H1 (cell line): ENCODE results near the gene PSORS1C2. TPM values are rescaled to one million over a fixed set of nuclear protein-coding genes. Genes with fewer than 3 reads are reported as not detected.

Experiments
- CTCF ChIA-PET: fragments of 300-600 bp; sonication (Branson Sonifier 250); formaldehyde crosslinking; loops from one replicate; lab custom pipeline; 2021; ENCODE audit not compliant: partially characterized antibody; lab: Charles Lee
- POLR2A ChIA-PET: fragments of 300-600 bp; sonication (Branson Sonifier 250); formaldehyde crosslinking; loops from one replicate; lab custom pipeline; 2021; ENCODE audit warnings: inconsistent platforms; ENCODE audit not compliant: partially characterized antibody; lab: Charles Lee
- DNase-seq, 2 experiments: peaks; one replicate each; pipeline versions ENCODE4 v3.0.0 to v3.0.0-alpha.2; 2010 to 2022; ENCODE audit warnings: low spot score in 2 of 2, low read depth in 1 of 2, mixed read lengths in 1 of 2
- FAIRE-seq: peaks from 2 replicates; lab custom pipeline; 2011; peaks lifted over from hg19 to GRCh38; lab: Jason Lieb, UNC
- H2AFZ ChIP-seq: 2 replicates; pipeline ENCODE4 v1.8.1; 2012; ENCODE audit warnings: low read length, inconsistent platforms
- H2AK5ac ChIP-seq: 2 replicates; pipeline ENCODE4 v1.6.1; 2013; ENCODE audit warnings: low read depth, low read length
- H2BK120ac ChIP-seq: replicated peaks from 2 replicates; pipeline ENCODE3; 2013; ENCODE audit warnings: low read depth, low read length, inconsistent platforms
- H2BK12ac ChIP-seq: 2 replicates; pipeline ENCODE4 v1.6.1; 2013; ENCODE audit warnings: low read depth, low read length
- H2BK15ac ChIP-seq: 2 replicates; pipeline ENCODE4 v1.6.1; 2013; ENCODE audit warnings: low read length
- H2BK20ac ChIP-seq: 2 replicates; pipeline ENCODE4 v1.6.1; 2013; ENCODE audit warnings: low read length
- H2BK5ac ChIP-seq: 2 replicates; pipeline ENCODE4 v1.6.1; 2013; ENCODE audit warnings: low read depth, low read length
- H3K14ac ChIP-seq: 2 replicates; pipeline ENCODE4 v1.6.1; 2013; ENCODE audit warnings: inconsistent platforms; ENCODE audit not compliant: insufficient read length
- H3K18ac ChIP-seq: 2 replicates; pipeline ENCODE4 v1.6.1; 2013; ENCODE audit warnings: low read length; ENCODE audit errors: extremely low read depth
- H3K23ac ChIP-seq: 2 replicates; pipeline ENCODE4 v1.6.1; 2013; ENCODE audit warnings: inconsistent platforms; ENCODE audit not compliant: insufficient read length
- H3K23me2 ChIP-seq: 2 replicates; pipeline ENCODE4 v1.6.1; 2013; ENCODE audit warnings: low read depth, low read length
- H3K27ac ChIP-seq: 2 replicates; pipeline ENCODE4 v1.6.1; 2011; ENCODE audit warnings: low read depth, low read length, inconsistent platforms
- H3K27me3 ChIP-seq, 4 experiments: replicated peaks in 1 of 4; 1 replicate in 1 of 4; 2 replicates in 3 of 4; pipeline versions ENCODE4 v1.6.1 to v1.8.1; 2011 to 2013; ENCODE audit warnings: low read length in 3 of 4, mild to moderate bottlenecking in 3 of 4, inconsistent platforms in 2 of 4, mixed read lengths in 2 of 4, moderate library complexity in 1 of 4; ENCODE audit not compliant: control insufficient read depth in 3 of 4, insufficient read depth in 3 of 4; ENCODE audit errors: extremely low read depth in 1 of 4
- H3K36me3 ChIP-seq, 4 experiments: 2 replicates each; pipeline versions ENCODE4 v1.6.1 to v1.8.1; 2011 to 2013; ENCODE audit warnings: mild to moderate bottlenecking in 4 of 4, low read length in 3 of 4, moderate library complexity in 2 of 4, control low read depth in 1 of 4, inconsistent platforms in 1 of 4; ENCODE audit not compliant: insufficient read depth in 4 of 4, control insufficient read depth in 2 of 4
- H3K4ac ChIP-seq: replicated peaks from 2 replicates; pipeline ENCODE3; 2013; ENCODE audit warnings: low read length, low read depth, mixed read lengths, inconsistent platforms; ENCODE audit not compliant: insufficient read length
- H3K4me1 ChIP-seq, 4 experiments: replicated peaks in 1 of 4; 1 replicate in 1 of 4; 2 replicates in 3 of 4; pipeline versions ENCODE4 v1.6.1 to v1.8.1; 2011 to 2013; ENCODE audit warnings: low read length in 3 of 4, inconsistent platforms in 2 of 4, mixed read lengths in 1 of 4; ENCODE audit not compliant: insufficient read depth in 4 of 4, control insufficient read depth in 3 of 4
- H3K4me2 ChIP-seq, 2 experiments: 2 replicates each; pipeline versions ENCODE4 v1.6.1 to v1.8.1; 2011 to 2013; ENCODE audit warnings: low read depth in 2 of 2, low read length in 2 of 2, control low read depth in 1 of 2, inconsistent platforms in 1 of 2, mild to moderate bottlenecking in 1 of 2; ENCODE audit not compliant: insufficient read depth in 1 of 2
- H3K4me3 ChIP-seq, 4 experiments: fragments of 200-600, 300-600 bp in 1 of 4; sonication (generic), shearing (Covaris generic), sonication (Bioruptor Twin) in 1 of 4; 2 replicates each; pipeline versions ENCODE4 v1.5.1 to v1.8.1; 2011 to 2016; ENCODE audit warnings: low read length in 4 of 4, low read depth in 3 of 4, control low read depth in 2 of 4, inconsistent platforms in 2 of 4, mild to moderate bottlenecking in 2 of 4, mixed read lengths in 1 of 4, moderate library complexity in 1 of 4; ENCODE audit not compliant: insufficient read depth in 2 of 4; ENCODE audit errors: extremely low read depth in 1 of 4
- H3K56ac ChIP-seq: replicated peaks from 2 replicates; pipeline ENCODE3; 2013; ENCODE audit warnings: low read depth, mild to moderate bottlenecking, mixed read lengths, low read length, inconsistent platforms; ENCODE audit not compliant: insufficient read length
- H3K79me1 ChIP-seq: 2 replicates; pipeline ENCODE4 v1.6.1; 2013; ENCODE audit warnings: low read depth, low read length, control low read depth
- H3K79me2 ChIP-seq, 2 experiments: 2 replicates each; pipeline versions ENCODE4 v1.6.1 to v1.8.1; 2012 to 2013; ENCODE audit warnings: low read length in 2 of 2, mild to moderate bottlenecking in 2 of 2, inconsistent platforms in 1 of 2; ENCODE audit not compliant: insufficient read depth in 2 of 2, control insufficient read depth in 1 of 2
- H3K9ac ChIP-seq, 4 experiments: replicated peaks in 1 of 4; 1 replicate in 1 of 4; 2 replicates in 3 of 4; pipeline versions ENCODE4 v1.6.1 to v1.8.1; 2011 to 2013; ENCODE audit warnings: low read depth in 3 of 4, low read length in 3 of 4, control low read depth in 2 of 4, mild to moderate bottlenecking in 2 of 4, moderate library complexity in 2 of 4, inconsistent platforms in 1 of 4; ENCODE audit errors: extremely low read depth in 1 of 4
- H3K9me3 ChIP-seq, 2 experiments: 2 replicates each; pipeline versions ENCODE4 v1.6.1 to v1.8.1; 2012 to 2013; ENCODE audit warnings: mild to moderate bottlenecking in 2 of 2, moderate library complexity in 2 of 2, control low read depth in 1 of 2, inconsistent platforms in 1 of 2, low read depth in 1 of 2, low read length in 1 of 2, mixed read lengths in 1 of 2; ENCODE audit not compliant: insufficient read depth in 2 of 2
- H4K20me1 ChIP-seq, 2 experiments: replicated peaks in 1 of 2; 2 replicates each; pipeline versions ENCODE3 to v1.8.1; 2011 to 2013; ENCODE audit warnings: inconsistent platforms in 2 of 2, low read length in 2 of 2, mild to moderate bottlenecking in 1 of 2; ENCODE audit not compliant: insufficient read depth in 2 of 2, control insufficient read depth in 1 of 2
- H4K5ac ChIP-seq: 2 replicates; pipeline ENCODE4 v1.6.1; 2013; ENCODE audit warnings: low read length, low read depth, mixed read lengths, inconsistent platforms; ENCODE audit not compliant: insufficient read length
- H4K8ac ChIP-seq: 2 replicates; pipeline ENCODE4 v1.8.0; 2013; ENCODE audit warnings: mild to moderate bottlenecking, moderate library complexity, low read length, inconsistent platforms; ENCODE audit not compliant: insufficient read depth; ENCODE audit errors: extremely low read depth
- H4K91ac ChIP-seq: replicated peaks from 2 replicates; pipeline ENCODE3; 2013; ENCODE audit warnings: low read length, mixed read lengths, inconsistent platforms; ENCODE audit not compliant: insufficient read length
- JUN ChIP-seq: IDR thresholded peaks from 2 replicates; pipeline ENCODE4 v1.6.1; 2011; ENCODE audit warnings: low read depth, mild to moderate bottlenecking, improper control_type of control experiment, low read length
- SAP30 ChIP-seq: fragments of 300-600 bp; sonication (generic); IDR thresholded peaks from 2 replicates; pipeline ENCODE4 v1.7.1; 2012; ENCODE audit warnings: low read length, moderate library complexity, mild to moderate bottlenecking, inconsistent platforms; ENCODE audit not compliant: insufficient read depth, insufficient replicate concordance
- WGBS, 2 experiments: shearing (Covaris generic) in 1 of 2; methylation state at CpG; one replicate each; pipeline versions ENCODE4 v1.1.6 to v1.1.7; 2013 to 2015; ENCODE audit warnings: low lambda C conversion rate in 2 of 2, mixed read lengths in 2 of 2, inconsistent platforms in 1 of 2, low coverage in 1 of 2, missing lambda C conversion rate in 1 of 2; ENCODE audit not compliant: insufficient replicate concordance in 2 of 2, insufficient coverage in 1 of 2, insufficient read length in 1 of 2; ENCODE audit errors: extremely low coverage in 1 of 2, missing lambda C conversion rate in 1 of 2; 5-methylcytosine and 5-hydroxymethylcytosine counted together
- polyA plus RNA-seq, 7 experiments: library from polyadenylated mRNA; depleted of rRNA in 3 of 7; stranded (reverse) in 5 of 7; unstranded in 2 of 7; fragments of >200 nt in 5 of 7; fragments of 200-250 nt in 2 of 7; gene quantifications; 1 replicate in 5 of 7; 2 replicates in 1 of 7; 4 replicates in 1 of 7; pipeline versions ENCODE4 v1.2.1 to v1.2.3, GENCODE V29; 2011 to 2013; ENCODE audit warnings: missing spikeins in 2 of 7, mixed read lengths in 2 of 7
- total RNA-seq: library from RNA; stranded (reverse); fragmentation: NEBNext Ultra II Directional; extraction: Animal tissue kit (Norgen Biotek cat#: 25700); gene quantifications from 2 replicates; pipeline ENCODE4 v1.2.1, GENCODE V29; 2021
- TF ChIP-seq, protein P1 (sequence below): IDR thresholded peaks from 2 replicates; pipeline ENCODE4 v1.6.1; 2012; ENCODE audit warnings: inconsistent platforms

PSORS1C2 gene
- total and polyA plus RNA-seq, 2 of the 8 experiments (the other 6 are each of a cell fraction or from before 2014, with no cell fraction given) = 0.11 TPM; not detected in 1

- no peak overlapping the region for H4K5ac ChIP-seq
- peak overlapping the region; percentile 32; the same call in 1 of the 2 replicates for H3K18ac ChIP-seq
- no peaks in the 10 kb centered on the region; a peak in 1 of 4 replicates for H3K9me3 ChIP-seq
- H3K36me3 ChIP-seq = no peaks in the 10 kb centered on the region
- no peak overlapping the region for H2AFZ ChIP-seq
- peak overlapping the region; percentile 61; the same call in 1 of the 2 replicates for H2BK20ac ChIP-seq
- peak overlapping the region; percentile 65; the same call in 1 of the 2 replicates for H2AK5ac ChIP-seq
- H3K14ac ChIP-seq = no peak overlapping the region
- no peak overlapping the region for H3K23ac ChIP-seq
- no peak overlapping the region for H4K91ac ChIP-seq
- H2BK5ac ChIP-seq = no peak overlapping the region
- H3K9ac ChIP-seq = no peak overlapping the region
- CTCF ChIA-PET = interaction anchor here (1.1 to 5.1 kb wide), 3 partner anchors 10 to 21 kb away, joined by 3 to 27 read pairs (median 8); no protein-coding TSS in a partner anchor
- H3K27ac ChIP-seq = no peak overlapping the region
- H2BK15ac ChIP-seq = no peak overlapping the region
- POLR2A ChIA-PET = interaction anchor here (61.6 kb wide), 1 partner anchor 39 kb away, joined by 2251 read pairs; the partner anchor contains the start of genes CCHCR1, CDSN, POU5F1 and PSORS1C1
- no peaks in the 10 kb centered on the region for H4K20me1 ChIP-seq
- H3K56ac ChIP-seq = no peak overlapping the region
- H2BK120ac ChIP-seq = no peak overlapping the region
- FAIRE-seq (no peak), DNase-seq (no peak)
- no peaks in the 10 kb centered on the region for H3K23me2 ChIP-seq
- no peaks in the 10 kb centered on the region for H3K27me3 ChIP-seq
- H3K4me3 ChIP-seq = no peak overlapping the region
- H4K8ac ChIP-seq = no peak overlapping the region
- no peaks in the 10 kb centered on the region for H3K79me1 ChIP-seq
- H3K4me2 ChIP-seq = no peak overlapping the region
- H2BK12ac ChIP-seq = peak overlapping the region; percentile 95; the same call in 1 of the 2 replicates
- H3K79me2 ChIP-seq = no peaks in the 10 kb centered on the region
- WGBS, 2 experiments = 91% methylated on average over 24 of the region's 24 CpGs; no CpG with 5 or more reads in 1 of the 2 experiments
- peaks cover 0 to 9% (median 2%) of the 10 kb centered on the region in 4 experiments; a peak in 3 of 7 replicates for H3K4me1 ChIP-seq
- no peak overlapping the region for H3K4ac ChIP-seq
- TF ChIP-seq SAP30 (no peak), JUN (no peak)
- TF ChIP-seq, protein P1, sequence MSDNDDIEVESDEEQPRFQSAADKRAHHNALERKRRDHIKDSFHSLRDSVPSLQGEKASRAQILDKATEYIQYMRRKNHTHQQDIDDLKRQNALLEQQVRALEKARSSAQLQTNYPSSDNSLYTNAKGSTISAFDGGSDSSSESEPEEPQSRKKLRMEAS = no peak
Measured at GRCh38 chr6:31186052-31186734, 47.3 kb upstream of the PSORS1C2 start.
